GM19035 (cell line): ENCODE data around the gene GALE.

ENCODE experiments used
- ATAC-seq: cut with Tn5 transposase; IDR thresholded peaks from one replicate; pipeline ENCODE4 v1.9.1; 2021; ENCODE audit not compliant: unreplicated experiment

GALE gene

DNA sequence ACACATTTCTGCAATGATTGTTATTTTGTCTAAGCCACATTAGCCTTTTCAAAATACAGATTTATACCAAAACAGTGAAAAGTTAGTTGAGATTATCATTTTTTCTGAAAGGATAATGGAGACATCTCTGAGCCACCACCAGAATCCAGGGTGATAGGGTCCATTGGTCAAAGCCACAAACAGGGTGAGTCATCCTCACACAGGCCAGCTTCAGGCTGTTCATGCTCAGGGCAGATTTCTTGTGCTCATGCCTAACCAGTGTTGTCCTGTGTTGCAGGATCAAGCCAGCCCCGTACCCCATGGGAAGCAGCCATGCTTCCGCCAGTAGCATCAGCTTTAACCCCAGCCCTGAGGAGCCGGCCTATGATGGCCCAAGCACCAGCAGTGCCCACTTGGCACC is 43.9 kb downstream of the GALE start:
- ATAC-seq = no peak

DNA sequence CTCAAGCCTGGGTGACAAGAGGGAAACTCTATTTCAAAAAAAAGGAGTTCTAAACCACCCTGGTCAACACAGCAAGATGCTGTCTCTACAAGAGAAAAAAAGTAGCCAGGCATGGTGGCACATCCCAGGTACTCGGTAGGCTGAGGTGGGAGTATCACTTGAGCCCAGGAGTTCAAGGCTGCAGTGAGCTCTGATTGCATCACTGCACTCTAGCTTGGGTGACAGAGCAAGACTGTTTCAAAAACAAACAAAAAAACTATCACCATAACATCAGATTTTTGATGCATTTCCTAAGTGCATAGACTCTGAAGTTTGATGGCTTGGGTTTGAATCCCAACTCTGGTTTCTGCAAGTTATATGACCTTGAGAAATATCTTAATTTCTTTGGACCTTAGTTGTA is 47.6 kb downstream of the GALE start:
- no peak for ATAC-seq

DNA sequence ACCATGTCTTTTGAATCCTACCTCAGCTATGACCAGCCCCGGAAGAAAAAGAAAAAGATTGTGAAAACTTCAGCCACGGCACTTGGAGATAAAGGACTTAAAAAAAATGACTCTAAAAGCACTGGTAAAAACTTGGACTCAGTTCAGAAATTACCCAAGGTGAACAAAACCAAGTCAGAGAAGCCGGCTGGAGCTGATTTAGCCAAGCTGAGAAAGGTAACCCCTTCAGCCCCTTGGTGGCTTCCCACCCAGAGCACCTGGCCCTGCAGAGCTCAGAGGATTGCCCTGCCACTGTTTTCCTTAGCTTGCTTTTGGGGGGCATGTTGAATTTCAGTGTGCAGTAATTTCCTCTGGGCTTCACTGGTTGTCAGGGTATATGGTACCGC is 48.7 kb downstream of the GALE start:
- ATAC-seq = no peak

DNA sequence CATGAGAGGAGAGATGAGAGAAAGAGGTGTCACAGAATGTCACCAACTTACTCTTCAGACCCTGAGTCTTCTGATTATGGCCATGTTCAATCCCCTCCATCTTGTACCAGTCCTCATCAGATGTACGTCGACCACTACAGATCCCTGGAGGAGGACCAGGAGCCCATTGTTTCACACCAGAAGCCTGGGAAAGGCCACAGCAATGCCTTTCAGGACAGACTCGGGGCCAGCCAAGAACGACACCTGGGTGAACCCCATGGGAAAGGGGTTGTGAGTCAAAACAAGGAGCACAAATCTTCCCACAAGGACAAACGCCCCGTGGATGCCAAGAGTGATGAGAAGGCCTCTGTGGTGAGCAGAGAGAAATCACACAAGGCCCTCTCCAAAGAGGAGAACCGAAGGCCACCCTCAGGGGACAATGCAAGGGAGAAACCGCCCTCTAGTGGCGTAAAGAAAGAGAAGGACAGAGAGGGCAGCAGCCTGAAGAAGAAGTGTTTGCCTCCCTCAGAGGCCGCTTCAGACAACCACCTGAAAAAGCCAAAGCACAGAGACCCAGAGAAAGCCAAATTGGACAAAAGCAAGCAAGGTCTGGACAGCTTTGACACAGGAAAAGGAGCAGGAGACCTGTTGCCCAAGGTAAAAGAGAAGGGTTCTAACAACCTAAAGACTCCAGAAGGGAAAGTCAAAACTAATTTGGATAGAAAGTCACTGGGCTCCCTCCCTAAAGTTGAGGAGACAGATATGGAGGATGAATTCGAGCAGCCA is 49.3 kb downstream of the GALE start:
- ATAC-seq = no peak

DNA sequence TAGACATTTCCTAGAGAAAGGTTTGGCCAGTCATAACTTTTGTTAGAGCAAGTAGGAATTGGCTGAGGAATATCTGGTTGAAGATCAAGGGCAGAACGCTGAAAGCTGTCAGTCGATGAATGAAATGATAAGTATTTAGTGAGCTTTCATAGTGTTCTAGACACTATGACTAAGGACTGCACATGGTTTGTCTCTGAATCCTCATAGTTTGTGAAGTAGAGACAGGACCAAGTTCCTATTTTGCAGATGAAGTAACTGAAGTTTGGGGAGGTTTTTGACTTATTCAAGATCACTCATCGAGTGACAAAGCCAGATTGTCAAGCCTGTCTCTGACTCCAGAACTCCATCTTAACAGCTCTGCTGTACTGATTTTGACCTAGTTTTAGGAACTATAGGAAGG is 52.5 kb downstream of the GALE start:
- no peak for ATAC-seq
